HepG2 (cell line): ENCODE measurements around the gene ELL3. TPM values are rescaled to one million over a fixed set of nuclear protein-coding genes. Genes with fewer than 3 reads are reported as not detected.

Experiments used
- DNMT1 ChIP-seq: sonication (generic); formaldehyde crosslinking; IDR thresholded peaks from 2 replicates; pipeline ENCODE4 v1.5.1; 2020; ENCODE audit warnings: mild to moderate bottlenecking, missing genetic modification reagents
- FOXK2 ChIP-seq: fragments of 450-650 bp; IDR thresholded peaks from 2 replicates; pipeline ENCODE4 v1.6.1; 2016
- GABPB1 ChIP-seq: IDR thresholded peaks from 2 replicates; pipeline ENCODE4 v1.6.1; 2016; ENCODE audit warnings: mild to moderate bottlenecking, missing genetic modification reagents, moderate library complexity, missing compliant biosample characterization
- GMEB1 ChIP-seq: sonication (generic); formaldehyde crosslinking; IDR thresholded peaks from 2 replicates; pipeline ENCODE4 v1.5.1; 2020; ENCODE audit warnings: missing genetic modification reagents, mild to moderate bottlenecking, borderline replicate concordance
- HNRNPLL ChIP-seq: fragments of 200-400 bp; formaldehyde crosslinking; IDR thresholded peaks from 2 replicates; pipeline ENCODE4 v1.6.1; 2017; ENCODE audit warnings: mild to moderate bottlenecking, low read depth, low read length; ENCODE audit not compliant: poor library complexity, severe bottlenecking
- IKZF5 ChIP-seq: IDR thresholded peaks from 2 replicates; pipeline ENCODE4 v1.6.1; 2018; ENCODE audit warnings: missing genetic modification reagents, mild to moderate bottlenecking, missing compliant biosample characterization
- KLF12 ChIP-seq: sonication (generic); formaldehyde crosslinking; IDR thresholded peaks from 2 replicates; pipeline ENCODE4 v1.4.0; 2020; ENCODE audit warnings: missing genetic modification reagents, borderline replicate concordance
- MIER3 ChIP-seq: IDR thresholded peaks from 2 replicates; pipeline ENCODE4 v1.6.1; 2016; ENCODE audit warnings: missing compliant biosample characterization, borderline replicate concordance
- MYPOP ChIP-seq: sonication (generic); formaldehyde crosslinking; IDR thresholded peaks from 2 replicates; pipeline ENCODE4 v1.8.1; 2023; ENCODE audit warnings: mild to moderate bottlenecking, moderate library complexity, missing genetic modification reagents
- NFATC3 ChIP-seq: sonication (generic); formaldehyde crosslinking; IDR thresholded peaks from 2 replicates; pipeline ENCODE4 v1.5.1; 2020; ENCODE audit warnings: mild to moderate bottlenecking, missing genetic modification reagents
- PITX1 ChIP-seq: sonication (generic); formaldehyde crosslinking; IDR thresholded peaks from 2 replicates; pipeline ENCODE4 v1.5.1; 2020; ENCODE audit warnings: mild to moderate bottlenecking, missing genetic modification reagents
- SIN3B ChIP-seq: fragments of 150-350 bp; IDR thresholded peaks from 2 replicates; pipeline ENCODE4 v1.6.1; 2014; ENCODE audit warnings: low read length
- SRSF1 ChIP-seq: fragments of 200-400 bp; formaldehyde crosslinking; optimal IDR thresholded peaks from 2 replicates; pipeline ENCODE3; 2017; ENCODE audit warnings: mild to moderate bottlenecking, low read depth, low read length, moderate library complexity
- TFDP2 ChIP-seq: sonication (generic); formaldehyde crosslinking; IDR thresholded peaks from 2 replicates; pipeline ENCODE4 v1.4.0; 2020; ENCODE audit warnings: missing genetic modification reagents
- XRCC5 ChIP-seq: fragments of 200-400 bp; formaldehyde crosslinking; optimal IDR thresholded peaks from 2 replicates; pipeline ENCODE3; 2017; ENCODE audit warnings: mild to moderate bottlenecking, low read length
- ZNF121 ChIP-seq: sonication (generic); formaldehyde crosslinking; IDR thresholded peaks from 2 replicates; pipeline ENCODE4 v1.5.0; 2020; ENCODE audit warnings: mild to moderate bottlenecking, missing genetic modification reagents
- ZNF326 ChIP-seq: sonication (generic); formaldehyde crosslinking; IDR thresholded peaks from 2 replicates; pipeline ENCODE4 v1.4.0; 2020; ENCODE audit warnings: missing genetic modification reagents, borderline replicate concordance
- ZNF329 ChIP-seq: sonication (generic); formaldehyde crosslinking; IDR thresholded peaks from 2 replicates; pipeline ENCODE4 v1.9.0; 2021; ENCODE audit warnings: low read depth, mild to moderate bottlenecking, missing genetic modification reagents
- ZNF512B ChIP-seq: sonication (generic); formaldehyde crosslinking; IDR thresholded peaks from 2 replicates; pipeline ENCODE4 v1.5.1; 2020; ENCODE audit warnings: missing genetic modification reagents, mild to moderate bottlenecking, borderline replicate concordance
- ZNF746 ChIP-seq: sonication (generic); formaldehyde crosslinking; IDR thresholded peaks from 2 replicates; pipeline ENCODE4 v1.8.0; 2022; ENCODE audit warnings: mild to moderate bottlenecking, missing genetic modification reagents
- polyA plus RNA-seq, 8 experiments: library from polyadenylated mRNA; depleted of rRNA in 3 of 8; stranded (reverse) in 7 of 8; unstranded in 1 of 8; fragments of >200 nt; fragmentation: Illumina TruSeq in 4 of 8; extraction: Trizol in 4 of 8; gene quantifications; 2 replicates each; pipeline versions ENCODE4 v1.2.1 to v1.2.3, GENCODE V29; 2011 to 2016; ENCODE audit warnings: low read depth in 4 of 8, missing spikeins in 1 of 8, mixed read lengths in 1 of 8; ENCODE audit not compliant: insufficient read depth in 1 of 8
- total RNA-seq, 5 experiments: library from RNA; depleted of rRNA; stranded (reverse); fragments of >200 nt; fragmentation: Illumina TruSeq; extraction: Trizol; gene quantifications; 2 replicates each; pipeline ENCODE4 v1.2.3, GENCODE V29; 2016; ENCODE audit warnings: low read depth in 1 of 5

The ELL3 gene
- total and polyA plus RNA-seq, 2 of the 13 experiments (the other 11 are each of a cell fraction or from before 2014, with no cell fraction given), result 6.1 to 8.8 TPM

GRCh38 chr15:43800286-43801141 lies 23.7 kb upstream of the ELL3 start, which contains the start of gene HYPK (continued):
- TF ChIP-seq ZNF512B (CRISPR knock-in tag), result no peak
- no peak for TF ChIP-seq TFDP2 (CRISPR knock-in tag)
- TF ChIP-seq HNRNPLL, result peak; percentile 49
- TF ChIP-seq NFATC3, result no peak
- TF ChIP-seq GABPB1 (CRISPR knock-in tag), result peak; percentile 95
- TF ChIP-seq MYPOP, result peak; percentile 47; the same call in 1 of the 2 replicates
- no peak for TF ChIP-seq ZNF121 (CRISPR knock-in tag)
- TF ChIP-seq ZNF746 (CRISPR knock-in tag), result 0 out of 2 replicates have a peak, but pooled peaks have one; percentile 16
- TF ChIP-seq IKZF5 (CRISPR knock-in tag), result no peak; the same call in 1 of the 2 replicates
- no peak for TF ChIP-seq SIN3B
- TF ChIP-seq DNMT1 (CRISPR knock-in tag), result no peak
- TF ChIP-seq KLF12 (CRISPR knock-in tag), result no peak
- TF ChIP-seq XRCC5, result peak; percentile 17
- peak; percentile 64; the same call in 1 of the 2 replicates for TF ChIP-seq ZNF329
- TF ChIP-seq ZNF326, result 0 out of 2 replicates have a peak, but pooled peaks have one; percentile 65
- TF ChIP-seq GMEB1 (CRISPR knock-in tag), result peak; percentile 79
- TF ChIP-seq PITX1 (CRISPR knock-in tag), result peak; percentile 30; the same call in 1 of the 2 replicates
- peak; percentile 22; the same call in 1 of the 2 replicates for TF ChIP-seq MIER3 (CRISPR knock-in tag)
- TF ChIP-seq FOXK2, result no peak
- no peak for TF ChIP-seq SRSF1
